GF-D8 (cell line): Measurements from ENCODE around the gene BEAN1.

ENCODE experiments used
- DNase-seq: peaks from one replicate; lab custom pipeline; 2025; lab: John Stamatoyannopoulos, UW

The BEAN1 gene, protein sequence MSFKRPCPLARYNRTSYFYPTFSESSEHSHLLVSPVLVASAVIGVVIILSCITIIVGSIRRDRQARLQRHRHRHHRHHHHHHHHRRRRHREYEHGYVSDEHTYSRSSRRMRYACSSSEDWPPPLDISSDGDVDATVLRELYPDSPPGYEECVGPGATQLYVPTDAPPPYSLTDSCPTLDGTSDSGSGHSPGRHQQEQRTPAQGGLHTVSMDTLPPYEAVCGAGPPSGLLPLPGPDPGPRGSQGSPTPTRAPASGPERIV

DNA sequence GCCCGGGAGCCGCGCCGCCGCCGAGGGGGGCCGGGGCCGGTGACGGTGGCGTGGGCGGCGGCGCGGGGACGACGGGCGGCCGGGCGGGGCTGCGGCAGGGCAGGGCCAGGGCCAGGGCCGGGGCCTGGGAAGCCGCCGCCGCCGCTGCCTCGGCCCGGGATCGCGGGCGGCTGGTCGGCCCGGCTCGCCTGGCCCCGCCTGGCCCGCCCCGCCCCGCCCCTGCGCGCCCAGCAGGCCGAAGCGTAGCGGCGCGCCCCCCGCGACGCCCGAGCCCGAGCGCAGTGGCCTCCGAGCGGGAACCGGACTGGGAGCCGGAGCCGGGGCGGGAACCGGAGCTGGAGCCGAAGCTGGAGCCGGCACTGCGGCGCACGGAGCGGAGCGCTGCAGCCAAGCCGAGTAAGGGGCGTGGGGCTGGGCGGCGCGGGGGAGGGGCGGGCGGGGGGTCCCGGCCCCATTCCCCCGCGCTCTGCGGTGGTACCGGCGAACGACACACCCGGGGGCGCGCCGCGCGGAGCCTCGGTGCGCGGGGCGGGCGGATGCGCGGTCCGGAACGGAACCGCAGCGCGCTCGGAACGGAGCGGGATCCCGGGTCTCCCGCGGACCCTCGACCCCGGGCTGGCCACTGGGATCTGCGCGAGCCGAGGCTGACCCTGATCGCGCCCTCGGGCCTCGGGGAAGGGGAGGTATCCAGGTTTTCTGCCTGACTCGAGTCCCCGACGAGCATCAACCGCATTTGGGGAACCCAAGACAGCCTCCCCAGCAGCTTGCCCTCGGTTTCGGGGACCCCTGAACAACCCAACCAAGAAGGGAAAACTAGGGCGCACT lies at the start of gene BEAN1:
Gene BEAN1 (plus strand): TSS at position 260 of the 825 bp plus-strand sequence. CDS start 10,382 bp downstream, outside the sequence.
- DNase-seq = no peak

DNA sequence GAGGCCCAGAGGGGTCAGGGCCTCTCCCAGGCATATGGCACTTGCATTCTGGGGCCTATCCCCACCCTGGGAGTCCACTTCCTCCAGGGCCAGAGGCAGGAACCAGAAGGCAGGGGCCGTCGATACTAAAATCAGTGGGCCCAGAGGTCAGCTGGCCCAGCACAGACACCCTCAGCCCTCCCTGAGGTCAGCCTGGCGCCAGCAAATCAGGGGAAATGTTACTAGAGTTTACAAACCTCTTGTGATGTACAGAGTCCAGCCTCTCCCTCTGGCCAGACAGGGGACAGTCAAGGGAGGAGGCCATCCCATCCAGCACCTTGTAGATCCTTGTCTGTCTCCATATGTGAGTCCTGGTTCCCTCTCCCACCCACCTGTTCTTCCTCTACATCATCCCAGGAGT lies 49.8 kb upstream of the BEAN1 start:
- DNase-seq = no peak

DNA sequence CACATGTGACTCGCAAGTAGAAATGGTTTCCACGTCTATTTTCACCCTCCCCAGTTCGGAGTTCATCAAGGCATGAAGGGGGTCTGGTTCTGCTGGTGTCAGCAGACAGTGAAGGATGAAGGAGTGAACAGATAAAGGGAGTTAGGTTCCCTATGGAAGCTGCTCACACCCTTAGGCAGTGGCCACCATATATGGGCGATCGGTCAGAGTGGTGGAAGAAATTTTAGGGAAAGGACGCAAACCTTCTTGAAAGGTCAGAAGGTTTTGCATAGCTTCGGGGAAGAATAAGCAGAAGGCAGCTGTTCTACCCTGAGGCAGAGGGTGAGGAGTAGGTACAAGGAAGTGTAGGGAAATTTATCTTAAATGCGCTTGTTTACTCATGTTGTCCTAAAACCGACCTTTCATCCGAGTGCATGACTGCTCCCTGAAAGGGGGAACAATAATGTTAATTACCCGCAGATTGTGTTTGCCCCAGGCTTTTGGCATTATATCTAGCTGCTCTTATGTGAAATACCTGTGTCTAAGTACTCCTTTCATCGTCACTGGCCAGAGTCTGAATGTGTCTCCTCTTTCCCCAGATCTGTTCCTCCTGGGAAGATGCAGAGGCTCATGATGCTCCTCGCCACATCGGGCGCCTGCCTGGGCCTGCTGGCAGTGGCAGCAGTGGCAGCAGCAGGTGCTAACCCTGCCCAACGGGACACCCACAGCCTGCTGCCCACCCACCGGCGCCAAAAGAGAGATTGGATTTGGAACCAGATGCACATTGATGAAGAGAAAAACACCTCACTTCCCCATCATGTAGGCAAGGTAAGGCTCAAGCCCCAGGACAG lies 48.1 kb upstream of the BEAN1 start:
- no peak for DNase-seq

DNA sequence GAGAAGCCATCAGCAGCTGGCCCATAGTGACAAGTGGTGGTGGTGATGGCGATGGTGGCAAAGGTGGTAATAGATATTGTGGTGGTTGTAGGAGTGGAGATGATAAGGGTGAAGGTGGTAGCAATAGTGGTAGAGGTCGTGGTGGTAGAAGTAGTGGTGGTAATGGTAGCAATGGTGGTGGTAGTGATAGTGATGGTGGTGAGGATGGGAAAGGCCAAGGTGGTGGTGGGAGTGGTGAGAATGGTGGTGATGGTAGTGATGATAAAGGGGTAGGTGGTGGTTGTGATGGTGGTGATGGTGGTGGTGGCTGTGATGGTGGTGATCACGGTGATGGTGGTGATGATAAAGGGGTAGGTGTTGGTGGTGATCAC lies 47.5 kb upstream of the BEAN1 start:
- no peak for DNase-seq

DNA sequence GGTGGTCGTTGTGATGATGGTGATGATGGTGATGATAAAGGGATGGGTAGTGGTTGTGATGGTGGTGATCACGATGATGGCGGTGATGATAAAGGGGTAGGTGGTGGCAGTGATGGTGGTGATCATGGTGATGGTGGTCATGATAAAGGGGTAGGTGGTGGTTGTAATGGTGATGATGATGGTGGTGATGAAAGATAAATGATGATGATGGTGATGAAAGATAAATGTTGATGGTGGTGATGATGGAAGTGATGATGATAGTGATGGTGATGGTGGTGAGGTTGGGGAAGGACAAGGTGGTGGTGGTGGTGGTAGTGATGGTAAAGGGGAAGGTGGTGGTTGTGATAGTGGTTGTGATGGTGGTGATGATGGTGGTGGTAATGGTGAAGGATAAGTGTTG lies 46.7 kb upstream of the BEAN1 start:
- DNase-seq = no peak

DNA sequence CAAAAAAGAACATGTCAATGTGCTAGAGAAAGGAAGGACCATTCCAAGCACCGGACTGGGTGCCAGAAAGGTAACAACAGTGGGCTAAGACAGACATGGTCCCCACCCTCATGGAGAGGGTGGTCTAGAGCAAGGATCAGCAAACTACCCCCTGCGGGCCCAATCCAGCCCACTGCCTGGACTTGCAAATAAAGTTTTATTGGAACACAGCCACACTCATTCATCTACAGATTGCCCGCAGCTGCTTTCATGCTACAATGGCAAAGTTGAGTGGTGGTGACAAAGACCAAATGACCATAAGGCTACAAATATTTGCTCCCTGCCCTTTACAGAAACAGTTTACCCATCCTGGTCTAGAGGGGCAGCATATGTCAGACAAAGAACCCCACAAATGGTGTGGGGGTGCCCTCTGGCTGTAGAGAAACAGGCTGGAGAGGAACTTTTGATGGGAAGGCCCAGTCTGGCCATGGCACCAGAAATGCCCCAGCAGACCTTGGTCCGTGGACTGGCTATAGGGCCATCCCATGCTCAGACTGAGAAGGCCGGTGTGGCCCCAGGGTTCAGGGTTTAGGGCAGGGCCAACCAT lies 45.4 kb upstream of the BEAN1 start:
- no peak for DNase-seq

DNA sequence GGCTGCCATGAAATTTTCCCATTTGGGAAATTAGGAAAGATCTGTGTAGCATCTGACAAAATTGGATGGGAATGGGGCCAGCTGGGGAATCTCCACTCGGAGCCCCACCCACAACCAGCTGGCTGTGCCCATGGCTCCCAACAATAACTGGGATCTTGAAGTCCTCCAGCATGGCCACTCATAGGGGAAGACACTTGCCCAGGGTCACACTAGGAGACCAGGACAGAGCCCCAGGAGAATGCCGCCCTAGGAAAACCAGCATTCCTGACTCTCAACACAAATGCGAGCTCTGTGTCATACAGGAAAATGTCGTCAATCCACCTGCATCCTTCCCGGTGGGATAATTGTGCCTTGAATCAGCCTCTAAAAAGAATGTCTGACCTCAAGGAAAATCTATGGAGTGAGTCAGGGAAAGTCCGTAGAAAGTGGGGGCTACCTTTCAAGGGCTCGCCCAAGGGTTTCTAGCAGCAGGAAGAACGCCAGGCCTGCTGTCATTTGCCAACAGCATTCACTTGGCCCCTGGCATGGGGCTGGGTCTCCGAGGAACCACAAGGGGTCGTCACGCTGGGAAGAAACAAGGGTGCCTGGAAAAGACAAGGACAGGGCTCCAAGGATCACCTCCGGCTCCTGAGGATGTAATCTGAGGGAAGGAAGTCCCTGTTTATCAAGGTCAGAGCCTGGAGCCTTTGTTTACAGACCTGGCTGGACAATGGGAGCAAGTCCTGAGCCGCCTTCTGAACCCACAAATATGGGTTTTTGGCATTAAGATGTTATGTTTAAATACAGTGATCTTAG lies 44.7 kb upstream of the BEAN1 start:
- no peak for DNase-seq

DNA sequence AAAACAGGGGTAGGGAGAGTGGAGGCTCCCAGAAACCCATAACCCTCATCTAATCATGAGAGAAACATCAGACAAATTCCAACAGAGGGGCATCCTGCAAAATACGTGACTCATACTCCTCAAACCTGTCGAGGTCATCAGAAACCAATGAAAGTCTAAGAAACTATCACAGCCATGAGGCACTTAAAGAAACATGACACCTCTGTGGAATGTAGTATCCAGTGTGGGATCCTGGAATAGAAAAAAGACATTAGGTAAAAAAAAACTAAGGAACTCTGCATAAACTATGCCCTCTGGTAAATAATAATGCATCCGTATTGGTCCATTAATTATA lies 44.2 kb upstream of the BEAN1 start:
- DNase-seq = no peak

DNA sequence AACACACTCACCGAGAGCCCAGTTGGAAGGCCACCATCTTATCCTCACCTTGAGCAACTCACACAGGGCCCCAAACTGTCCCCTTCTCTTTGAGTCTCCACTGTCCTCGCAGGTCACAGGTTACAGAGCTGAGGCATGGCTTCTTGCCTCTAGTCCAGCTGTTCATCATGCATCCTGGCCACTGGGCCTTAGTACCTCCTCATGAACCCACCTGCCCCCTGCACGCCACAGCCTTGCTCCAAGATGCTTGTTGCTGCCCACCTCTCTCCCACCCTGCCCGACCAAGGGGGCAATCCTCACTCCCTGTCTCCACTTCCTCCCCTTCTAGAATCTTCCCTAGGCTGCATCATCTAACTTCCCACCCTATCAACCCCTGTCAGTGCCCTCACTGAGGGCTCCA lies 43.5 kb upstream of the BEAN1 start:
- DNase-seq = no peak

DNA sequence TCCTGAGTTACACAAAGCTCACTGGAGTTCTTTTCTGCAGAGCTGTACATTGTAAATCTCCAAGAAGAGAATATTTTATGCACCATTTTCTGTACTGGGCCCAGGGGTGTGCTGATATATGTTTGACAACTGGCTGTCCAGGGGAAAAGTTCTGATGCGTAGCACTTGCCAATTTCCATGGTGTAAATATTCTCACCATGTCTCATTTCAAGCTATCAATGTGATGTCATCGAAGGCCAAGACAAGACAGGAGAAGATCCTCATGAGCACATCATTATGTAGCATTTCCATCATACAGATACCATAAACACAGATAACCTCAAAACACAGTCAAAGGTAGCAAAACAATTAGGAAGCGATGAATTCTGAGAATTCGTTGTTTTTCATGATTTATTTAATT lies 41.7 kb upstream of the BEAN1 start:
- no peak for DNase-seq

DNA sequence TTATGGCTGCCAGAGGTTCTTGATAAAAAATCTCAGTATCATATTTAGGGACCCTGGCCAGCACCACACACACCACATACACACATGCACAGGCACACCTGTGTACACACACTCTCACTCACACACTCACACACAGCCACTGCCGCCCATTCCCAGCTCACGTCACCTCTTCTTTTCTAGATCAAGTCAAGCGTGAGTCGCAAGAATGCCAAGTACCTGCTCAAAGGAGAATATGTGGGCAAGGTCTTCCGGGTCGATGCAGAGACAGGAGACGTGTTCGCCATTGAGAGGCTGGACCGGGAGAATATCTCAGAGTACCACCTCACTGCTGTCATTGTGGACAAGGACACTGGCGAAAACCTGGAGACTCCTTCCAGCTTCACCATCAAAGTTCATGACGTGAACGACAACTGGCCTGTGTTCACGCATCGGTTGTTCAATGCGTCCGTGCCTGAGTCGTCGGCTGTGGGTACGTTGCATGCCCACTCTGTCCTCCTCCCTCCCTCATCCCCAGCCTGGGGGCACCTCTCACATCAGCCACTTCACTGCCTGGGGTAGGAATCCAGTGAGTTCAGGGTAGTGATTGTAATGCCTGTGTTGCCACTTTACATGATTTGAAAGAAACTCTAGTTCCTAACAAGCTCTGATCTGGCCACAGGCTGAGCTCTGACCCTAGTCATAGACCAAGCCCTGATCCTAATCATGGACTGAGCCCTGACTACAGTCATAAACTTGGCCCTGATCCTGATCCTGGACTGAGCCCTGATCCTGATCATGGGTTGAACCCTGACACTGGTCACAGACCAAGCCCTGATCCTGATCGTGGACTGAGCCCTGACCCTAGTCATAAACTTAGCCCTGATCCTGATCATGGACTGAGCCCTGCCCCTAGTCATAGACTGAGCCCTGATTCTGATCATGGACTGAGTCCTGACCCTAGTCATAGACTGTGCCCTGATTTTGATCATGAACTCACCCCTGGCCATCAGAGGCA lies 40.2 kb upstream of the BEAN1 start:
- no peak for DNase-seq

DNA sequence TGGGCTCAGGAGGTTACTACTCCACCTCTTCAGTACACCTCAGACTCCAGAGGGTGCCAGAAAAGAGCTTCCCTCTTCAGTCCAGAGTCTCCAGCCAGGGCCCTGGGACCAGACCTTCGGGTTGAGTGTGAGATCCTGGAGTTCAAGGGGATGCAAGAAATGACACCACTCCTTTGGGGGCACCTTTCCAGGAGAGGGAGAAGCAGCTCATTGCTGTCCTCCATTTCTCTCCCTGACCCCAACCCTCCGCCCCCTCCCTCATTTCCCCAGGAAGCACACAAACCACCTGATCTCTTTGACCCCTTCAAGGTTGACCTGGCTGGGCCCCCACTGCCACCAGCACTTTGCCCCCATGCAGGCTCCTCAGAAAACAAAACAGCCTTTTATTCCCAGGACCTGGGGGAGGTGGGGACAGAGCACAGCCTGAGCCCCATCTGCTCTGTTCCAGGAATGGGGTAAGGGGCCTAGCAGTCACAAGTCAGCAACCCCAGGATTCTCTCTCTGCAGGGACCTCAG lies 39.2 kb upstream of the BEAN1 start:
- DNase-seq = no peak

DNA sequence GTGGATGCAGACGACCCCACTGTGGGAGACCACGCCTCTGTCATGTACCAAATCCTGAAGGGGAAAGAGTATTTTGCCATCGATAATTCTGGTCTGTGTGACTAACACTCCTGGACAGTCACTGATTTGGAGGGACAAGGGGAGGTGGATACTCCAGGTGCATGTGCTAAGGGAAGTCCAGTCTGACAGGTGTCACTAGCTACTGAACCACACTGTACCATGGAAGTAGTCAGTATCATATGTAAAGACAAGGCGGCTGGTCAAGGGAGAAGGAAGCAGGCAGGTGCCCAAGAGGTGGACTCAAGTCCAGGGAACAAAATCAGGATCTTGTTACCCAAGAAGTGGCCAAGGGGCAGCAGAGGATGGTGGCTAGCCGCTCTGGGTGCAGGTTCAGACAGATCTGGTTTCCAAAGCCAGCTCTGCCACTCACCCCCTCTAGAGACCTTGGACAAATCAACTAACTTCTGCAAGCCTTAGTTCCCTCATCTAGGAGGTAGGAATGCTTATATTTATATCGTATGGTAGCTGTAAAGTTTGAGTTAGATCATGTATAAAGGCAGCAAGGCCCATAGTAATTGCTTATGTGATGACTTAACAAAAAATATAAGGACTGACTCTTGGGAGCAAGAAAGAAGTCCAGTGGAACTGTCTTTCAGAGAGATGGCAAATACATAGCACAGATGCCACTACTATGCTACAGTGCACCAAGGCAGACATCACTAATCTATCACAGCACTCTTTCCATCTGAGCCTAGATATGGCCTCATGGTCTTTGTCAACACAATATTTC lies 38.5 kb upstream of the BEAN1 start:
- no peak for DNase-seq

DNA sequence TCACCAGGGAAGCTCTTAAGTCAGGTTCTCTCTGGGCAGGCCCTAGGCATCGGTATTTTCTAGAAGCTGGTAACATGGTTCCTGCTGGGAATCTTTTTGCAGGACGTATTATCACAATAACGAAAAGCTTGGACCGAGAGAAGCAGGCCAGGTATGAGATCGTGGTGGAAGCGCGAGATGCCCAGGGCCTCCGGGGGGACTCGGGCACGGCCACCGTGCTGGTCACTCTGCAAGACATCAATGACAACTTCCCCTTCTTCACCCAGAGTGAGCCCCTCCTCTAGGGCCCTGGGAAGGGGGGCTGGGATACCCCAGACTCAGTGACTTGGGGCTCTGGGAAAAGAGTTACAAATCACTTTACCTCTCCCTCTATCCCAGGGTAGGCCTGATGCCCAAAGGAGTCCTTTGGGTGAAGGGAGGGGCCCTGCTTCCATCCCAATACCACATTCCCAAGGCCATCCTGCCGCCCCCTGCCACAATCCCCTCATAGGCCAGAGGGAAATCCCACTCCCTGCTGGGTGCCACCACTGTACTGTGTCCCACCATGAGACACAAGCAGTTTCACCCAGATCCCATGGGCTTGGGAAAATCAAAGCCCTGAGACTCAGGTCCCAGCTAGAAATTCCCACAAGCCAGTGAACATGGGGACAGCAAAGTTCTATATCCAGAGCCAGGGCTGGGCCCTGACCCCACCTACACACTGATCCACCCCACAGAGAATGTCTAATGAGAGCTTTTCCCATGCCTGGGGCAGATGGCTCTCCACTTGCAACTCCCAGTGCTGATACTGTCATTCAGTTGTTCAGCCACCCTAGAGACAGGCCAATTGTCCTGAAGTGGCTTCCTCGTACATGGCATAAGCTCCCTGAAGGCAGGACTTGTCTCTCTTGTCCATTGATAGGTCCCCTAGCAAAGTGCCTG lies 37.6 kb upstream of the BEAN1 start:
- no peak for DNase-seq

DNA sequence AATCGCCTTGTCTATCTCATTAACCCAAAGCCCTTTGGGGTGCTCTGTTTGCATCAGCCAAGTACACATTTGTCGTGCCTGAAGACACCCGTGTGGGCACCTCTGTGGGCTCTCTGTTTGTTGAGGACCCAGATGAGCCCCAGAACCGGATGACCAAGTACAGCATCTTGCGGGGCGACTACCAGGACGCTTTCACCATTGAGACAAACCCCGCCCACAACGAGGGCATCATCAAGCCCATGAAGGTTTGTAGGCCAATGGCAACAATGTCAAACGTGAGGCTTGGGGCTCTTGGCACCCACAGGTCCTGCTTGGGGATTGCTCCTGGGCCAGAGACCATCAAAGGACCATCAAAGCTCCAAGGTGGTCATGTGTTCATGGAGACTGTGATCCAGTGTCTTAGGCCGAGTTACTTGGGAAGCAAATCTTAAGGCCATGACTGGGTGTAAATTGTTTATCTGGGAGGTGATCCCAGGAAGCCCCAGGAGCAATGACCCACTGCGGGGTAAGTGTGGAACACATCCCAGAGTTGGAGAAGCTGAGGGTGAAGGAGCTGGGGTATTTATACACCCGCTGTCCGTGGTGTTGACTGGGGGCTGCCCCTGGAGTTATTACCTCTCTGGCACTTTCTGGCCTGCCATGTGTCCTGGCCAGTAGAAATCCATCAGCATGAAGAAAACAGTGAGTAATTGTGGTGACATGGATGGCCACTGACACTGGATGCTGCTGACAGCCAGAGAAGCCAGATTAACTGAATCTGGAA lies 36.6 kb upstream of the BEAN1 start:
- no peak for DNase-seq

DNA sequence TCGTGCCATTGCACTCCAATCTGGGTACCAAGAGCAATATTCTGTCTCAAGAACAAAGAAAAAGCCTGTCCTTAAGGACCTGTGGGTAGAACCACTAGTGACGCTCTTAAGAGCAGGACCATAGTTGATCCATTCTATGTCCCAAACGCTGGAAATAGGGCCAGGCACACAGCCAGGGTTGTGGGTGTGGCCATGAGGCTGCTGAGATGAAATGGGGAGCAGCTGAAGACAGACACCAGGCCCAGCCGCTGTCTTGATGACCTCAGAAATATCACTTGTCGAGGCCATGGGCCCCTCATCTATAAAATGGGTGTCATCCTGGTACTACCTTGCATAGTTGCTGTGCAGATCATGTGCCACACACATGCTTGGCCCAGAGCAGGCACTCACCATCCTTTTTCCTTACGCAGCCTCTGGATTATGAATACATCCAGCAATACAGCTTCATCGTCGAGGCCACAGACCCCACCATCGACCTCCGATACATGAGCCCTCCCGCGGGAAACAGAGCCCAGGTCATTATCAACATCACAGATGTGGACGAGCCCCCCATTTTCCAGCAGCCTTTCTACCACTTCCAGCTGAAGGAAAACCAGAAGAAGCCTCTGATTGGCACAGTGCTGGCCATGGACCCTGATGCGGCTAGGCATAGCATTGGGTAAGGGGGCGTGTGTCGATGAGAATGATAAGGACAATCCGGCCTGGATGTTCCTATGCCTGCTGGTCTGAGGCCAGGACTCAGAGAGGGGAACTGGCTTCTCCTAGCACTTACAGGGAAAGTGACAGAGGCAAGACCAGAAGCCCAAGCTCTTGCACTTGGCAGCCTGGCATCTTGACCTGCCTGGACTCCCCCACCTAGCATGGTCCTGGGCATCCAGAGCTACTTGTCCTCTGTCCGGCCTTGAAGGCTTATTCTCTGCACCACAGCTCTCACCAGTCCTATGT lies 35.1 kb upstream of the BEAN1 start:
- DNase-seq = no peak
